Suppressor macrophage treated with lipopolysaccharide for 4 hours (primary cell): ENCODE measurements around the gene DLX3.
"Not testable (repeated sequence)": the region's sequence is repeated elsewhere in the genome, so short reads cannot be mapped to it uniquely, and the experiment has no call there.

ENCODE experiments used
- DNase-seq: peaks from one replicate; pipeline ENCODE4 v3.0.0-alpha.2; 2020

The DLX3 gene

GRCh38 chr17:49995055-49995738, at the start of gene DLX3:
Gene DLX3, minus strand, starts transcription at chr17:49995224. Its CDS starts 226 bp downstream, at chr17:49994998.
- DNase-seq = peak; percentile 57

- no peak for DNase-seq
Observed at GRCh38 chr17:50044483-50044882, 49.5 kb upstream of the DLX3 start.

GRCh38 chr17:50043290-50044148, 48.5 kb upstream of the DLX3 start:
- DNase-seq = no peak

- DNase-seq = no peak
Observed at GRCh38 chr17:50042211-50042610, 47.2 kb upstream of the DLX3 start.

GRCh38 chr17:50040496-50040895, 45.5 kb upstream of the DLX3 start:
- DNase-seq = not testable (repeated sequence)

- no peak for DNase-seq
Observed at GRCh38 chr17:50039058-50039457, 44.0 kb upstream of the DLX3 start.

GRCh38 chr17:50037321-50038107, 42.5 kb upstream of the DLX3 start:
- DNase-seq = no peak

- no peak for DNase-seq
Observed at GRCh38 chr17:50036455-50037261, 41.6 kb upstream of the DLX3 start.

- no peak for DNase-seq
Observed at GRCh38 chr17:50035945-50036344, 40.9 kb upstream of the DLX3 start.

- no peak for DNase-seq
Observed at GRCh38 chr17:50035421-50035879, 40.4 kb upstream of the DLX3 start.

- DNase-seq = no peak
Observed at GRCh38 chr17:50034498-50035364, 39.7 kb upstream of the DLX3 start.

- DNase-seq = no peak
Observed at GRCh38 chr17:50033316-50033715, 38.3 kb upstream of the DLX3 start.

GRCh38 chr17:50029185-50029584, 34.2 kb upstream of the DLX3 start:
- DNase-seq = no peak

GRCh38 chr17:50028736-50029120, 33.7 kb upstream of the DLX3 start:
- no peak for DNase-seq

- DNase-seq = peak; percentile 40
Observed at GRCh38 chr17:50027881-50028735, 33.1 kb upstream of the DLX3 start.

GRCh38 chr17:50027172-50027880, 32.3 kb upstream of the DLX3 start:
- peak; percentile 79 for DNase-seq

GRCh38 chr17:50026837-50027171, 31.8 kb upstream of the DLX3 start:
- peak; percentile 83 for DNase-seq

- DNase-seq = no peak
Observed at GRCh38 chr17:50026046-50026675, 31.1 kb upstream of the DLX3 start.

- DNase-seq = no peak
Observed at GRCh38 chr17:50024808-50025207, 29.8 kb upstream of the DLX3 start.
